Endothelial cell of umbilical vein (primary cell): ENCODE data around the gene UQCRHL. TPM values are rescaled to one million over a fixed set of nuclear protein-coding genes. Genes with fewer than 3 reads are reported as not detected.

Experiments
- BruUV-seq: library from RNA; stranded (reverse); fragments of 400-500 nt; replicated peaks from 2 replicates; lab custom pipeline; 2021; lab: Mats Ljungman, UMichigan
- CTCF ChIA-PET: fragments of 300-600, 350-600 bp; sonication (Branson Sonifier 250); formaldehyde crosslinking; loops from one replicate; lab custom pipeline; 2021; ENCODE audit warnings: antibody characterized with exemption, inconsistent platforms; lab: Charles Lee
- POLR2A ChIA-PET: fragments of 300-600, 350-600 bp; sonication (Branson Sonifier 250); formaldehyde crosslinking; loops from one replicate; lab custom pipeline; 2021; ENCODE audit warnings: antibody characterized with exemption, inconsistent platforms; lab: Charles Lee
- DNase-seq: peaks from one replicate; pipeline ENCODE4 v3.0.0-alpha.2; 2011; ENCODE audit warnings: low read depth, low spot score
- FAIRE-seq: peaks from 2 replicates; lab custom pipeline; 2011; peaks lifted over from hg19 to GRCh38; lab: Jason Lieb, UNC
- H2AFZ ChIP-seq: 2 replicates; pipeline ENCODE4 v1.6.0; 2012; ENCODE audit warnings: low read depth, low read length, control low read depth, inconsistent platforms
- H3K27ac ChIP-seq: 2 replicates; pipeline ENCODE4 v1.5.1; 2011; ENCODE audit warnings: low read depth, mild to moderate bottlenecking, control low read depth, low read length, moderate library complexity; ENCODE audit not compliant: insufficient read depth
- H3K27me3 ChIP-seq, 2 experiments: 2 replicates each; pipeline versions ENCODE4 v1.6.0 to v1.6.1; 2011; ENCODE audit warnings: low read length in 2 of 2, mixed read lengths in 1 of 2; ENCODE audit not compliant: control insufficient read depth in 2 of 2, insufficient read depth in 2 of 2
- H3K36me3 ChIP-seq, 2 experiments: 2 replicates in 1 of 2; 3 replicates in 1 of 2; pipeline ENCODE4 v1.5.1; 2011; ENCODE audit warnings: low read length in 2 of 2, mild to moderate bottlenecking in 1 of 2, moderate library complexity in 1 of 2; ENCODE audit not compliant: control insufficient read depth in 2 of 2, insufficient read depth in 2 of 2; ENCODE audit errors: extremely low read depth in 1 of 2
- H3K4me1 ChIP-seq: 3 replicates; pipeline ENCODE4 v1.5.1; 2011; ENCODE audit warnings: mild to moderate bottlenecking, low read length; ENCODE audit not compliant: control insufficient read depth, insufficient read depth; ENCODE audit errors: extremely low read depth
- H3K4me2 ChIP-seq: 2 replicates; pipeline ENCODE4 v1.6.1; 2011; ENCODE audit warnings: low read length, control low read depth, mixed read lengths; ENCODE audit not compliant: insufficient read depth
- H3K4me3 ChIP-seq, 3 experiments: fragments of 200-600 bp in 1 of 3; sonication (generic), shearing (Covaris generic) in 1 of 3; replicated peaks in 1 of 3; 2 replicates each; pipeline ENCODE4 v1.5.1; 2011 to 2016; ENCODE audit warnings: control low read depth in 3 of 3, low read length in 3 of 3, mild to moderate bottlenecking in 2 of 3, inconsistent platforms in 1 of 3, low read depth in 1 of 3, moderate library complexity in 1 of 3; ENCODE audit not compliant: insufficient read depth in 1 of 3
- H3K79me2 ChIP-seq: 2 replicates; pipeline ENCODE4 v1.6.0; 2012; ENCODE audit warnings: low read length, inconsistent platforms; ENCODE audit not compliant: control insufficient read depth, insufficient read depth
- H3K9ac ChIP-seq: replicated peaks from 2 replicates; pipeline ENCODE3; 2011; ENCODE audit warnings: low read length, control low read depth; ENCODE audit not compliant: insufficient read depth; ENCODE audit errors: extremely low read depth
- H3K9me1 ChIP-seq: replicated peaks from 3 replicates; pipeline ENCODE4 v1.6.0; 2011; ENCODE audit warnings: mild to moderate bottlenecking, low read length; ENCODE audit not compliant: control insufficient read depth, insufficient read depth; ENCODE audit errors: extremely low read depth
- H3K9me3 ChIP-seq: replicated peaks from 2 replicates; pipeline ENCODE4 v1.5.1; 2012; ENCODE audit warnings: low read length, inconsistent platforms; ENCODE audit not compliant: control insufficient read depth, insufficient read depth
- H4K20me1 ChIP-seq: replicated peaks from 2 replicates; pipeline ENCODE3; 2011; ENCODE audit warnings: mild to moderate bottlenecking, low read length; ENCODE audit not compliant: control insufficient read depth, insufficient read depth; ENCODE audit errors: extremely low read depth
- EZH2 ChIP-seq: IDR thresholded peaks from 2 replicates; pipeline ENCODE4 v1.6.1; 2012; ENCODE audit warnings: borderline replicate concordance, low read depth, mild to moderate bottlenecking, moderate library complexity, low read length, inconsistent platforms; ENCODE audit not compliant: severe bottlenecking
- FOS ChIP-seq: IDR thresholded peaks from 2 replicates; pipeline ENCODE4 v1.6.1; 2011; ENCODE audit warnings: mild to moderate bottlenecking, low read length, moderate library complexity, borderline replicate concordance; ENCODE audit not compliant: insufficient read depth
- GATA2 ChIP-seq: IDR thresholded peaks from 2 replicates; pipeline ENCODE4 v1.7.0; 2011; ENCODE audit warnings: low read depth, mild to moderate bottlenecking, moderate library complexity, mixed read lengths, low read length; ENCODE audit not compliant: insufficient read length, insufficient read depth
- JUN ChIP-seq: IDR thresholded peaks from 2 replicates; pipeline ENCODE4 v1.6.1; 2011; ENCODE audit warnings: borderline replicate concordance, low read depth; ENCODE audit not compliant: insufficient read length, insufficient read depth
- MYC ChIP-seq: IDR thresholded peaks from one replicate; pipeline ENCODE4 v1.6.1; 2011; ENCODE audit warnings: mild to moderate bottlenecking, low read depth, low read length
- POLR2A ChIP-seq: IDR thresholded peaks from 2 replicates; pipeline ENCODE4 v1.6.1; 2012; ENCODE audit warnings: low read depth, mild to moderate bottlenecking, control low read depth, low read length
- POLR2AphosphoS5 ChIP-seq: IDR thresholded peaks from 2 replicates; pipeline ENCODE4 v1.6.1; 2012; ENCODE audit warnings: low read depth, mild to moderate bottlenecking, control low read depth, low read length, moderate library complexity; ENCODE audit not compliant: insufficient read depth
- dilution Hi-C: fragments of 300-500 bp; cut with MboI; formaldehyde crosslinking; loops from one replicate; pipeline ENCODE4 v1.15.0; 2019; ENCODE audit warnings: low sequenced_read_pairs; ENCODE audit not compliant: extremely low pct_ligation_motif_present
- intact Hi-C: fragments of 100-400 bp; cut with micrococcal nuclease; formaldehyde crosslinking; loops from one replicate; pipeline ENCODE4 v1.10.0; 2022
- polyA plus RNA-seq, 4 experiments: library from polyadenylated mRNA; depleted of rRNA in 3 of 4; stranded (reverse) in 3 of 4; unstranded in 1 of 4; fragments of >200 nt; gene quantifications; 2 replicates each; pipeline versions ENCODE4 v1.2.1 to v1.2.3, GENCODE V29; 2011 to 2012; ENCODE audit warnings: missing spikeins in 1 of 4
- total RNA-seq: library from RNA; stranded (reverse); gene quantifications from 2 replicates; pipeline ENCODE4 v1.2.3, GENCODE V29; 2021
- TF ChIP-seq, protein P1 (sequence below): IDR thresholded peaks from 2 replicates; pipeline ENCODE4 v1.6.1; 2011; ENCODE audit not compliant: insufficient read depth, insufficient read length
- TF ChIP-seq, protein P2 (sequence below), 2 donors: IDR thresholded peaks; 1 replicate in 1 of 2; 2 replicates in 1 of 2; pipeline ENCODE4 v1.5.1; 2011; ENCODE audit warnings: low read length in 2 of 2, mild to moderate bottlenecking in 2 of 2, moderate library complexity in 2 of 2, control low read depth in 1 of 2, inconsistent platforms in 1 of 2, low read depth in 1 of 2; ENCODE audit not compliant: insufficient read depth in 1 of 2; ENCODE audit errors: extremely low read depth in 1 of 2

Gene UQCRHL
- total and polyA plus RNA-seq, 2 donors (not counting 3 experiments of a cell fraction or from before 2014, with no cell fraction given): 0.92 to 1.4 TPM

DNA sequence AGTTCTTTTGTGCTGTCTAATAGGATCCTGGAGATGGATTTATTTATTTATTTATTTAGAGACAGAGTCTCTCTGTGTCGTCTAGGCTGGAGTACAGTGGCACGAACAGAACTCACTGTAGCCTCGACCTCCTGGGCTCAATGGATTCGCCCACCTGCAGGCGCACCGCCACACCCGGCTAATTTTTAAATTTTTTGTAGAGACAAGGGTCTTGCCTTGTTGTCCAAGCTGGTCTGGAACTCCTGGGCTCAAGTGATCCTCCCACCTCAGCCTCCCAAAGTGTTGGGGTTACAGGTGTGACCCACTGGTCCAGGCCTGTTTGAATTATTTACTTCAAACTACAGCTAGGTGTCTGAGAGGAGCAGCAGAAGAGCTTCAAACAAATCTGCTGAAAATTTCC, 30.5 kb upstream of the UQCRHL start:
- H3K4me1 ChIP-seq: peaks cover 3% of the 10 kb centered on the region
- H3K4me2 ChIP-seq: no peak overlapping the region
- H3K27ac ChIP-seq: no peak overlapping the region
- no peaks in the 10 kb centered on the region for H4K20me1 ChIP-seq
- no peak overlapping the region for H3K9ac ChIP-seq
- H3K79me2 ChIP-seq: peaks cover 6% of the 10 kb centered on the region
- FAIRE-seq (no peak), DNase-seq (no peak)
- H2AFZ ChIP-seq: no peak overlapping the region
- BruUV-seq: no TSS peak
- TF ChIP-seq GATA2 (no peak), POLR2A (no peak), EZH2 (no peak), MYC (no peak), FOS (no peak), JUN (no peak), POLR2AphosphoS5 (no peak)
- TF ChIP-seq, protein P1, sequence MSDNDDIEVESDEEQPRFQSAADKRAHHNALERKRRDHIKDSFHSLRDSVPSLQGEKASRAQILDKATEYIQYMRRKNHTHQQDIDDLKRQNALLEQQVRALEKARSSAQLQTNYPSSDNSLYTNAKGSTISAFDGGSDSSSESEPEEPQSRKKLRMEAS: no peak
- TF ChIP-seq, protein P2, sequence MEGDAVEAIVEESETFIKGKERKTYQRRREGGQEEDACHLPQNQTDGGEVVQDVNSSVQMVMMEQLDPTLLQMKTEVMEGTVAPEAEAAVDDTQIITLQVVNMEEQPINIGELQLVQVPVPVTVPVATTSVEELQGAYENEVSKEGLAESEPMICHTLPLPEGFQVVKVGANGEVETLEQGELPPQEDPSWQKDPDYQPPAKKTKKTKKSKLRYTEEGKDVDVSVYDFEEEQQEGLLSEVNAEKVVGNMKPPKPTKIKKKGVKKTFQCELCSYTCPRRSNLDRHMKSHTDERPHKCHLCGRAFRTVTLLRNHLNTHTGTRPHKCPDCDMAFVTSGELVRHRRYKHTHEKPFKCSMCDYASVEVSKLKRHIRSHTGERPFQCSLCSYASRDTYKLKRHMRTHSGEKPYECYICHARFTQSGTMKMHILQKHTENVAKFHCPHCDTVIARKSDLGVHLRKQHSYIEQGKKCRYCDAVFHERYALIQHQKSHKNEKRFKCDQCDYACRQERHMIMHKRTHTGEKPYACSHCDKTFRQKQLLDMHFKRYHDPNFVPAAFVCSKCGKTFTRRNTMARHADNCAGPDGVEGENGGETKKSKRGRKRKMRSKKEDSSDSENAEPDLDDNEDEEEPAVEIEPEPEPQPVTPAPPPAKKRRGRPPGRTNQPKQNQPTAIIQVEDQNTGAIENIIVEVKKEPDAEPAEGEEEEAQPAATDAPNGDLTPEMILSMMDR (IDR thresholded peaks at IDR 0.05; ENCODE audit: extremely low read depth in 1 of 2, insufficient read depth in 1 of 2, low read depth in 1 of 2, low read length in 2 of 2): no peak
- POLR2A ChIA-PET: interaction anchor here (1.2 to 1.5 kb wide), 2 partner anchors 9 to 22 kb away, joined by 3 to 4 read pairs; partner anchors contain the start of gene SPEN
- no peaks in the 10 kb centered on the region for H3K36me3 ChIP-seq
- no peaks in the 10 kb centered on the region for H3K9me1 ChIP-seq
- intact Hi-C loops (no loop called here), dilution Hi-C loops (no loop called here)
- no peaks in the 10 kb centered on the region for H3K9me3 ChIP-seq
- H3K4me3 ChIP-seq: no peak overlapping the region
- CTCF ChIA-PET: interaction anchor here (1.0 to 2.1 kb wide), 3 partner anchors 9 to 37 kb away, joined by 3 to 8 read pairs (median 7); partner anchors contain the start of gene SPEN
- H3K27me3 ChIP-seq: no peaks in the 10 kb centered on the region
